OCI-LY3 (cell line): ENCODE results near the gene MGST1.
"Not testable (repeated sequence)": the region's sequence is repeated elsewhere in the genome, so short reads cannot be mapped to it uniquely, and the experiment has no call there.

Source experiments
- H2AFZ ChIP-seq: fragments of 200-600, 300-600 bp; shearing (Covaris generic); 2 replicates; pipeline ENCODE4 v1.6.0; 2014; ENCODE audit warnings: antibody characterized with exemption, low read depth, low read length
- H3K27ac ChIP-seq: fragments of 200-600, 300-600 bp; sonication (generic); 2 replicates; pipeline ENCODE4 v1.5.1; 2014; ENCODE audit warnings: mild to moderate bottlenecking, low read length, moderate library complexity, mixed read lengths
- H3K27me3 ChIP-seq: fragments of 200-600, 300-600 bp; sonication (generic); 2 replicates; pipeline ENCODE4 v1.6.1; 2014; ENCODE audit warnings: low read depth, low read length, mixed read lengths
- H3K36me3 ChIP-seq: fragments of 200-600, 300-600 bp; sonication (generic); replicated peaks from 2 replicates; pipeline ENCODE3; 2014; ENCODE audit warnings: low read depth, low read length, mixed read lengths
- H3K4me1 ChIP-seq: fragments of 300-600, 200-600 bp; sonication (generic); 2 replicates; pipeline ENCODE4 v1.6.1; 2014; ENCODE audit warnings: low read length, mixed read lengths
- H3K4me2 ChIP-seq: fragments of 200-600, 300-600 bp; sonication (generic); 2 replicates; pipeline ENCODE4 v1.6.1; 2014; ENCODE audit warnings: low read length, mixed read lengths
- H3K4me3 ChIP-seq: fragments of 300-600, 200-600 bp; sonication (generic); 2 replicates; pipeline ENCODE4 v1.5.1; 2014; ENCODE audit warnings: antibody characterized with exemption, mild to moderate bottlenecking, low read length, moderate library complexity
- H3K79me2 ChIP-seq: fragments of 300-600, 200-600 bp; shearing (Covaris generic); 2 replicates; pipeline ENCODE4 v1.6.1; 2014; ENCODE audit warnings: mild to moderate bottlenecking, low read length, mixed read lengths
- H3K9ac ChIP-seq: fragments of 300-600, 200-600 bp; shearing (Covaris generic); 2 replicates; pipeline ENCODE4 v1.6.0; 2014; ENCODE audit warnings: mild to moderate bottlenecking, low read length, moderate library complexity
- H3K9me3 ChIP-seq: fragments of 200-600, 300-600 bp; shearing (Covaris generic); 2 replicates; pipeline ENCODE4 v1.6.1; 2014; ENCODE audit warnings: low read length, mixed read lengths; ENCODE audit not compliant: insufficient read depth
- H4K20me1 ChIP-seq: fragments of 200-600, 300-600 bp; sonication (generic); 2 replicates; pipeline ENCODE4 v1.6.1; 2016; ENCODE audit warnings: low read length, mixed read lengths; ENCODE audit not compliant: insufficient read depth
- CTCF ChIP-seq: fragments of 200-600, 300-600 bp; sonication (generic); IDR thresholded peaks from 2 replicates; pipeline ENCODE4 v1.5.1; 2014; ENCODE audit warnings: antibody characterized with exemption, low read length, low read depth
- EZH2phosphoT487 ChIP-seq: fragments of 200-600 bp; shearing (Covaris generic); IDR thresholded peaks from 2 replicates; pipeline ENCODE4 v1.6.1; 2018; ENCODE audit warnings: antibody characterized with exemption, mixed run types, low read depth

Gene MGST1

GRCh38 chr12:16370096-16370495 is 22.7 kb downstream of the MGST1 start:
- H3K27me3 ChIP-seq, result no peaks in the 10 kb centered on the region
- H3K36me3 ChIP-seq, result peaks cover 11% of the 10 kb centered on the region
- TF ChIP-seq CTCF (no peak), EZH2phosphoT487 (no peak)
- no peak overlapping the region for H3K4me2 ChIP-seq
- no peaks in the 10 kb centered on the region for H4K20me1 ChIP-seq
- no peaks in the 10 kb centered on the region for H3K9me3 ChIP-seq
- H3K4me1 ChIP-seq, result no peaks in the 10 kb centered on the region
- H3K4me3 ChIP-seq, result no peak overlapping the region
- no peak overlapping the region for H3K27ac ChIP-seq
- H3K79me2 ChIP-seq, result no peaks in the 10 kb centered on the region
- H2AFZ ChIP-seq, result no peak overlapping the region
- H3K9ac ChIP-seq, result no peak overlapping the region

- H3K9ac ChIP-seq, H2AFZ ChIP-seq, H3K4me1 ChIP-seq, H3K9me3 ChIP-seq, H3K4me3 ChIP-seq, H3K27ac ChIP-seq, H3K4me2 ChIP-seq, H3K27me3 ChIP-seq, H3K79me2 ChIP-seq, H3K36me3 ChIP-seq, H4K20me1 ChIP-seq: not testable (repeated sequence)
Measured at GRCh38 chr12:16382652-16383312, 35.3 kb downstream of the MGST1 start.

DNA sequence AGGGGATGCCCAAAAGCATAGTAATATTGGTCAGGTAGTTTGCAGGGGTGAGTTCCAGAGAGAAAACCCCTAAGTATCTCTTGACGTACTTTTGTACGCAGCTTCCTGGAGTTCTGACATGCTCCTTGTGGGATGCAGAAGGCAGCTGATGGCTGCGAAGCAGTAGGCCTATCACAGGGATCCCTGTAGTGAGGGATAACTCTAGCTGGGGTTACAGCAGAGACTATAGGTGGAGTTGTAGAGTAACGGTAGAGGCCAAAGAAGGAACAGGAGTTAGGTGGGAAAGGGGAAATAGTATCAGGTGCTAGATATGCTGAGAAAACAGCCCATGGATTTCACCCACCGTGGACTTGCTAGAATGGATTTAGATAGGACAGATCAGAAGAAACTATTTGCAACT is 37.3 kb downstream of the MGST1 start:
- no peaks in the 10 kb centered on the region for H3K9me3 ChIP-seq
- no peaks in the 10 kb centered on the region for H3K36me3 ChIP-seq
- TF ChIP-seq CTCF (no peak), EZH2phosphoT487 (no peak)
- no peaks in the 10 kb centered on the region for H3K4me1 ChIP-seq
- no peak overlapping the region for H2AFZ ChIP-seq
- H3K4me3 ChIP-seq, result no peak overlapping the region
- H3K27me3 ChIP-seq, result no peaks in the 10 kb centered on the region
- no peak overlapping the region for H3K4me2 ChIP-seq
- no peaks in the 10 kb centered on the region for H3K79me2 ChIP-seq
- no peak overlapping the region for H3K27ac ChIP-seq
- H3K9ac ChIP-seq, result no peak overlapping the region
- H4K20me1 ChIP-seq, result no peaks in the 10 kb centered on the region

DNA sequence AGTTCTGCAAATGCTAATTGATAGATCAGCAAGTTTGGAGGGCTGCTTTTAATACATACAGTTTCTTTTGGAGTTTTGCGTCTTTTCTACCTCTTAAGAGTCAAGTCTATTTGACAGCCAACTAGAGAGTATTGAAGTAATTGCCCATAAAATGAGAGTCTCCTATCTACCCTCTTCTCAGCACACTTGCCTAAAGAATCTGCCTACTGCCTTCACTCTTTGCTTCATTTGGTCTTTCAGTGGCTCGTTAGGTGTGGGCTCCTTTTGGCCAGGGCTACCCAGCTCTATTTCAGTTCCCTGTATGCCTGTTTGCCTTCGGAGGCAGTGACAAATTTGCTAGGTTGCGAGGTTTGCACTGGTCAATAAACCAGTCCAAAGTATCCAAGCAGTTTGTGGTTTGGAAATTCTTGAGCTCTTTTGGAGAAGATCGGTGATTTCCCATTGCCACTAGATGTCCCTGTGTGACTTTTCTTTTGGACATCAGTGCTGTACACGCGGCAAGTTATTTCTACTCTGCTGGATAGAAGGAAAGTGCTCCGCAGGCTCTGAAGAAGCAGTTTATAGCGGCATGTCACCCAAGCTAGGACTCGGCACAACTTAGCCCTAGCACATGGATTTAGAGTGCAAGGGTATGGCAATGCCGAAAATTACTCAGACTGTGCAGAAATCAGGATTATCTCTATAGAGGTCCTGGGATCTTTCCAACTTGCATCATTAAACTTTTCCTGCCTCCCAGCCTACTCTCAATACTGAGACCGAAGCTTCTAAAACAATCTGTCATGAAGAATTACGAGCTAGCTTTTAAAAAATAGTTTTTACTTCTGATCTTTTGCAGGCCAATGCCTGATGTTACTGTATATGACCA is 38.6 kb downstream of the MGST1 start:
- no peak overlapping the region for H2AFZ ChIP-seq
- H3K9me3 ChIP-seq, result no peaks in the 10 kb centered on the region
- no peaks in the 10 kb centered on the region for H3K36me3 ChIP-seq
- H3K27ac ChIP-seq, result no peak overlapping the region
- H3K4me1 ChIP-seq, result no peaks in the 10 kb centered on the region
- no peak overlapping the region for H3K4me3 ChIP-seq
- H3K4me2 ChIP-seq, result no peak overlapping the region
- H3K27me3 ChIP-seq, result no peaks in the 10 kb centered on the region
- no peaks in the 10 kb centered on the region for H4K20me1 ChIP-seq
- H3K9ac ChIP-seq, result no peak overlapping the region
- TF ChIP-seq EZH2phosphoT487 (no peak), CTCF (peak; percentile 53)
- H3K79me2 ChIP-seq, result no peaks in the 10 kb centered on the region
